ENCODE results near the gene BTG2.

DNA sequence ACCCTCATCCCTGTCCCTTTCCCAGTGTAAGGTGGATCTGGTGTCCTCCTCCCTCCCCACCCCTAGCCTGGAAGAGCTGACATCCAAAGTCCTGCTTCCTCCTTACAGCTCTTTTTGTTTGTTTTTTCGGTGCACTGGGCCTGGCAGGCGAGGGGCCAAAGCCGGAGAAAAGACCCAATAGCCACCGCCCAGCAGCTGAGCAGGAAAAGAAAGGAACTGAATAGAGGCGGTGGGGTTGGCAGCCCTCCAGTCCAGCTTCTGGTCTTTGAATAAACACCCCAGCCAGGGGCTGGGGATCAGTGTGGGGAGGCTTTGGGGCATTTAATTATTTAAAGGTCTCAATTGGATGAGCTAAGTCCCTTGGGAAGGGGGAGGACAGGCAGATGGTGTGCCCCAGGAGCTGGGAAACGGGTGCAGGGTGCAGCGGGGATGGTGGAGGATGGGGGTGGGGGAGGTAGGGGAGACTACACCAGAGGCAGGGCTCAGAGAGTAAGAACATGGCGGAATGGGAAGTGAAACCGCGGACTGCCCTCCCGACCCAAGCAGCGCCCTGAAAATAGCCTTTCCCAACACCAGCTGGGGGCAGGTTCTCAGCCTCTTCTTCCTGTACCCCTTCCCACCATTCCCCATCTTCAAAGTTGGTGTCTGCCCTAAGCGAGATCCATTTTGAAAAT, 20.2 kb downstream of the BTG2 start:
- TF ChIP-seq POLR2AphosphoS5 (IDR thresholded peaks at IDR 0.05), result no peak
- TF ChIP-seq, protein P1, sequence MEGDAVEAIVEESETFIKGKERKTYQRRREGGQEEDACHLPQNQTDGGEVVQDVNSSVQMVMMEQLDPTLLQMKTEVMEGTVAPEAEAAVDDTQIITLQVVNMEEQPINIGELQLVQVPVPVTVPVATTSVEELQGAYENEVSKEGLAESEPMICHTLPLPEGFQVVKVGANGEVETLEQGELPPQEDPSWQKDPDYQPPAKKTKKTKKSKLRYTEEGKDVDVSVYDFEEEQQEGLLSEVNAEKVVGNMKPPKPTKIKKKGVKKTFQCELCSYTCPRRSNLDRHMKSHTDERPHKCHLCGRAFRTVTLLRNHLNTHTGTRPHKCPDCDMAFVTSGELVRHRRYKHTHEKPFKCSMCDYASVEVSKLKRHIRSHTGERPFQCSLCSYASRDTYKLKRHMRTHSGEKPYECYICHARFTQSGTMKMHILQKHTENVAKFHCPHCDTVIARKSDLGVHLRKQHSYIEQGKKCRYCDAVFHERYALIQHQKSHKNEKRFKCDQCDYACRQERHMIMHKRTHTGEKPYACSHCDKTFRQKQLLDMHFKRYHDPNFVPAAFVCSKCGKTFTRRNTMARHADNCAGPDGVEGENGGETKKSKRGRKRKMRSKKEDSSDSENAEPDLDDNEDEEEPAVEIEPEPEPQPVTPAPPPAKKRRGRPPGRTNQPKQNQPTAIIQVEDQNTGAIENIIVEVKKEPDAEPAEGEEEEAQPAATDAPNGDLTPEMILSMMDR (IDR thresholded peaks at IDR 0.05), result no peak
- no peak for TF ChIP-seq EP300 (IDR thresholded peaks at IDR 0.05)
